ENCODE results near the gene ZNF343.

DNA sequence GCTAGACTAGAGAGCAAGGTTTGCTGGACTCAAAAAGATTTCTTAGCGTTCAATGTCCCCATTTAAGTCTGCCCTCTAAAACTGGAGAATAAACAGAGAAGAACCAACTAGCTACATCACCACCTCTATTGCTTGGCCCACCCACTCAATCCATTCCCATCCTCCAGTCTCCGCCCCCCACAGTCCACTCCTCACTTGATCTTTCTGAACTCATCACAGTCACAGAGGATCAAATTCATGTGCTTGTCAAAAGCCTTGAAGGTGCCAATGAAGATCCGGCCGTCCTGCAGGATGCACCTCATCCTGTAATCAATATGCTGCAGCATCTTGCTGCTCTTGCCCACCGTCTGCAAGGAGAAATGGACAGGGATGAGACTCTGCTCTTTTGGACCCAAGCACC lies 41.3 kb downstream of the ZNF343 start:
- TF ChIP-seq, protein P1, sequence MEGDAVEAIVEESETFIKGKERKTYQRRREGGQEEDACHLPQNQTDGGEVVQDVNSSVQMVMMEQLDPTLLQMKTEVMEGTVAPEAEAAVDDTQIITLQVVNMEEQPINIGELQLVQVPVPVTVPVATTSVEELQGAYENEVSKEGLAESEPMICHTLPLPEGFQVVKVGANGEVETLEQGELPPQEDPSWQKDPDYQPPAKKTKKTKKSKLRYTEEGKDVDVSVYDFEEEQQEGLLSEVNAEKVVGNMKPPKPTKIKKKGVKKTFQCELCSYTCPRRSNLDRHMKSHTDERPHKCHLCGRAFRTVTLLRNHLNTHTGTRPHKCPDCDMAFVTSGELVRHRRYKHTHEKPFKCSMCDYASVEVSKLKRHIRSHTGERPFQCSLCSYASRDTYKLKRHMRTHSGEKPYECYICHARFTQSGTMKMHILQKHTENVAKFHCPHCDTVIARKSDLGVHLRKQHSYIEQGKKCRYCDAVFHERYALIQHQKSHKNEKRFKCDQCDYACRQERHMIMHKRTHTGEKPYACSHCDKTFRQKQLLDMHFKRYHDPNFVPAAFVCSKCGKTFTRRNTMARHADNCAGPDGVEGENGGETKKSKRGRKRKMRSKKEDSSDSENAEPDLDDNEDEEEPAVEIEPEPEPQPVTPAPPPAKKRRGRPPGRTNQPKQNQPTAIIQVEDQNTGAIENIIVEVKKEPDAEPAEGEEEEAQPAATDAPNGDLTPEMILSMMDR (conservative IDR thresholded peaks at IDR 0.05): no peak
- no peak for TF ChIP-seq ZFX (IDR thresholded peaks at IDR 0.05)
